H1 (cell line): Measurements from ENCODE around the gene DENND1A. TPM values are rescaled to one million over a fixed set of nuclear protein-coding genes. Genes with fewer than 3 reads are reported as not detected.

Experiments used
- CHD7 ChIP-seq: fragments of 300-600 bp; sonication (generic); IDR thresholded peaks from 2 replicates; pipeline ENCODE4 v1.7.1; 2012; ENCODE audit warnings: low read length, moderate library complexity, mild to moderate bottlenecking, inconsistent platforms; ENCODE audit not compliant: insufficient replicate concordance
- polyA plus RNA-seq, 7 experiments: library from polyadenylated mRNA; depleted of rRNA in 3 of 7; stranded (reverse) in 5 of 7; unstranded in 2 of 7; fragments of >200 nt in 5 of 7; fragments of 200-250 nt in 2 of 7; gene quantifications; 1 replicate in 5 of 7; 2 replicates in 1 of 7; 4 replicates in 1 of 7; pipeline versions ENCODE4 v1.2.1 to v1.2.3, GENCODE V29; 2011 to 2013; ENCODE audit warnings: missing spikeins in 2 of 7, mixed read lengths in 2 of 7
- total RNA-seq: library from RNA; stranded (reverse); fragmentation: NEBNext Ultra II Directional; extraction: Animal tissue kit (Norgen Biotek cat#: 25700); gene quantifications from 2 replicates; pipeline ENCODE4 v1.2.1, GENCODE V29; 2021

DENND1A gene
- total and polyA plus RNA-seq, 2 of the 8 experiments (the other 6 are each of a cell fraction or from before 2014, with no cell fraction given): 24.1 to 26.4 TPM

- TF ChIP-seq CHD7: no peak
Observed at GRCh38 chr9:123424131-123424530, 505.8 kb downstream of the DENND1A start (continued).
